Upper lobe of left lung (tissue), 6 donors: ENCODE measurements around the gene SRCIN1. TPM values are rescaled to one million over a fixed set of nuclear protein-coding genes. Genes with fewer than 3 reads are reported as not detected.
A peak's percentile ranks its signal among the peaks of the same experiment; 100 is the strongest.
"Not testable (repeated sequence)": the region's sequence is repeated elsewhere in the genome, so short reads cannot be mapped to it uniquely, and the experiment has no call there.

ENCODE experiments used
- ATAC-seq, 2 donors: fragments of 200-7000 bp; cut with Tn5 transposase; one replicate each; pipeline ENCODE4 v1.9.1; 2022; ENCODE audit warnings: mild to moderate bottlenecking in 2 of 2, moderate library complexity in 2 of 2; ENCODE audit not compliant: low FRiP score in 2 of 2
- DNase-seq, 2 donors: peaks; one replicate each; pipeline ENCODE4 v3.0.0-alpha.2; 2019 to 2020
- H3K27ac ChIP-seq, 4 donors: fragments of 200-600 bp; sonication (generic); one replicate each; pipeline ENCODE4 v1.5.1; 2016 to 2019
- H3K27me3 ChIP-seq, 4 donors: fragments of 200-600 bp; sonication (generic); one replicate each; pipeline ENCODE4 v1.5.1; 2017 to 2019
- H3K36me3 ChIP-seq, 4 donors: fragments of 200-600 bp; sonication (generic); one replicate each; pipeline ENCODE4 v1.5.1; 2016 to 2019
- H3K4me1 ChIP-seq, 4 donors: fragments of 200-600 bp; sonication (generic); one replicate each; pipeline ENCODE4 v1.5.1; 2018 to 2019
- H3K4me3 ChIP-seq, 4 donors: fragments of 200-600 bp; sonication (generic); one replicate each; pipeline ENCODE4 v1.5.1; 2017 to 2019; ENCODE audit warnings: mild to moderate bottlenecking in 2 of 4, moderate library complexity in 1 of 4
- H3K9me3 ChIP-seq, 4 donors: fragments of 200-600 bp; sonication (generic); one replicate each; pipeline ENCODE4 v1.5.1; 2018 to 2019
- POLR2A ChIP-seq, 4 donors: fragments of 450-650 bp; IDR thresholded peaks; one replicate each; pipeline ENCODE4 v1.5.1; 2016 to 2017; ENCODE audit warnings: antibody characterized with exemption in 4 of 4, mild to moderate bottlenecking in 2 of 4
- whole genome bisulfite sequencing, 2 donors: methylation state at CpG; one replicate each; pipeline ENCODE4 v1.1.5; 2017 to 2018; 5-methylcytosine and 5-hydroxymethylcytosine counted together
- total RNA-seq, 6 donors: library from RNA; depleted of rRNA in 4 of 6; stranded (reverse); fragments of >200 nt in 4 of 6; gene quantifications; one replicate each; pipeline versions ENCODE4 v1.1.0 to v1.2.1, GENCODE V29; 2016 to 2021
- TF ChIP-seq, protein P1 (sequence below), 6 experiments: fragments of 450-650 bp in 4 of 6; fragments of 200-600 bp in 2 of 6; sonication (generic) in 2 of 6; IDR thresholded peaks; one replicate each; pipeline ENCODE4 v1.5.1; 2016 to 2019; ENCODE audit warnings: antibody characterized with exemption in 6 of 6
- donor health status: DM: no; HTN: no; CAD: no; lungs with moderate emphysema.
- donor health status: DM: no; HTN: yes; CAD: no; lungs with severe emphysema.

SRCIN1 gene
- total RNA-seq, 6 donors from 2014 or later: 1.6 to 16.6 (median 5.6) TPM

DNA sequence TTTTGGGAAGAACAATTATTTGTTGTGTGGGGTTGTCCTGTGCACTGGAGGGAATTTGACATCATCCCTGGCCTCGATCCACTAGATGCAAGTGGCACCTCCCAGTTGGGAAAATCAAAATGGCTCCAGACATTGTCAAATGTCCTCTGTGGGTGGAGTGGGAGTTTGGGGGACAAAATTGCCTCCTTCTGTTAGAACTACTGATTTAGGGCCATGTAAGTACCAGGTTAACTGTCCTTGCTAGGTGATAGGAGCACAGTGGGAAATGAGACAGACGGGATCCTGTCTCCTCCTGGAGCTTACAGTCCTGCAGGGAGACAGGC lies 120.6 kb downstream of the SRCIN1 start:
- H3K4me3 ChIP-seq: no peak overlapping the region
- peaks cover 3 to 10% (median 6%) of the 10 kb centered on the region in 4 donors for H3K4me1 ChIP-seq
- no peak for ATAC-seq
- H3K27me3 ChIP-seq: no peaks in the 10 kb centered on the region
- no peaks in the 10 kb centered on the region for H3K9me3 ChIP-seq
- no peak for DNase-seq
- H3K27ac ChIP-seq: no peak overlapping the region
- 48 to 66% methylated on average over 2 of the region's 2 CpGs for WGBS, 2 donors
- no peak for TF ChIP-seq POLR2A (IDR thresholded peaks at IDR 0.05)
- TF ChIP-seq, protein P1, sequence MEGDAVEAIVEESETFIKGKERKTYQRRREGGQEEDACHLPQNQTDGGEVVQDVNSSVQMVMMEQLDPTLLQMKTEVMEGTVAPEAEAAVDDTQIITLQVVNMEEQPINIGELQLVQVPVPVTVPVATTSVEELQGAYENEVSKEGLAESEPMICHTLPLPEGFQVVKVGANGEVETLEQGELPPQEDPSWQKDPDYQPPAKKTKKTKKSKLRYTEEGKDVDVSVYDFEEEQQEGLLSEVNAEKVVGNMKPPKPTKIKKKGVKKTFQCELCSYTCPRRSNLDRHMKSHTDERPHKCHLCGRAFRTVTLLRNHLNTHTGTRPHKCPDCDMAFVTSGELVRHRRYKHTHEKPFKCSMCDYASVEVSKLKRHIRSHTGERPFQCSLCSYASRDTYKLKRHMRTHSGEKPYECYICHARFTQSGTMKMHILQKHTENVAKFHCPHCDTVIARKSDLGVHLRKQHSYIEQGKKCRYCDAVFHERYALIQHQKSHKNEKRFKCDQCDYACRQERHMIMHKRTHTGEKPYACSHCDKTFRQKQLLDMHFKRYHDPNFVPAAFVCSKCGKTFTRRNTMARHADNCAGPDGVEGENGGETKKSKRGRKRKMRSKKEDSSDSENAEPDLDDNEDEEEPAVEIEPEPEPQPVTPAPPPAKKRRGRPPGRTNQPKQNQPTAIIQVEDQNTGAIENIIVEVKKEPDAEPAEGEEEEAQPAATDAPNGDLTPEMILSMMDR (IDR thresholded peaks at IDR 0.05): peak in 2 of 6 experiments; percentile 0 to 1
- H3K36me3 ChIP-seq: peaks cover 0 to 63% (median 11%) of the 10 kb centered on the region in 4 donors

DNA sequence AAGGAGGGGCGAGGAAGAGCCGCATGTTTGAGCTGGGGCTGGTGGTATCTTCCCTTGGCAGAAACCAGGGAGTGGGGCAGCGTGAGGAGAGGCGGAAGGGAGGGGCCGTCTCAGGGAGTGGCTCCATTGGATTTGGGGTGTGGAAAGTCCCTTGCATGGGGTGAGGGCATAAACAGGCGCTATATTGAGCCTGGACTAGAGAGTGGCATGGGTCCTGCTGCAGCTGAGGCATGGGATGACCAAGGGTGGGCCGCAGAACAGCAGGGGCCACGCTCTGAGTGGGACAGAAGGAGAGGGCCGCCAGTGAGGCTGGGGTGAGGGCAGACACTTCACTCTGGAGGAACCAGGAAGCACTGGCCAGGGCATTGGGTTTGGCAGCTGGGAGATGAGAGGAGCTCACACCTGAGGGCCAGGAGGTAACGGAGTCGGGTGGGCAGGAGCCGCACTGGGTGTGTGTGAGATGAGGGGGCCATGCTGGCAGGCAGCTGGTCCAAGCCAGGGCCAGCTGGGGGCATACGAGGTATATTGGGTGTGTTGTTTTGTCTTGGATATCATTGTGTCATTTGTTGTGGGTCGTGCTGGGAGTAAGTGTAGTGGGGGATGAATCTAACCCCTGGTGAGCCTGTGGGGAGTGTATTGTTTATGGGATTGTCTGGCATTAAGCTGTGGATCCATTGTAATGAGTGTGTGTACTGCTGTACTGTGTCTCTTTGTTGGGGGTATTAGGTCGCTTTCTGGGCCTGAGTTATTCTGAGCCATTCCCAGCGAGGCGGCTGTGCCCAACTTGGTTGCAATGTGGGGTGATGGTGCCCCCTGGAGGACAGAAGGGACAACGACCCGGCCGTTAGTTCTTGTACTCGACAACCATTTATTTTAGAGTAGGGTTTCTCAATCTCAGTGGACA lies 121.3 kb downstream of the SRCIN1 start:
- H3K4me3 ChIP-seq, H3K27me3 ChIP-seq, H3K4me1 ChIP-seq, H3K9me3 ChIP-seq: not testable (repeated sequence)
- DNase-seq (peak in 1 of 2 donors; percentile 64), ATAC-seq (peak; percentile 86 to 95)
- 48 to 59% methylated on average over 18 to 21 of the region's 21 CpGs for WGBS, 2 donors
- H3K27ac ChIP-seq: peak overlapping the region in 2 of 4 donors; percentile 43 to 52
- TF ChIP-seq, protein P1 (IDR thresholded peaks at IDR 0.05): peak; percentile 69 to 85 (median 78)
- H3K36me3 ChIP-seq: peaks cover 0 to 63% (median 6%) of the 10 kb centered on the region in 4 donors

DNA sequence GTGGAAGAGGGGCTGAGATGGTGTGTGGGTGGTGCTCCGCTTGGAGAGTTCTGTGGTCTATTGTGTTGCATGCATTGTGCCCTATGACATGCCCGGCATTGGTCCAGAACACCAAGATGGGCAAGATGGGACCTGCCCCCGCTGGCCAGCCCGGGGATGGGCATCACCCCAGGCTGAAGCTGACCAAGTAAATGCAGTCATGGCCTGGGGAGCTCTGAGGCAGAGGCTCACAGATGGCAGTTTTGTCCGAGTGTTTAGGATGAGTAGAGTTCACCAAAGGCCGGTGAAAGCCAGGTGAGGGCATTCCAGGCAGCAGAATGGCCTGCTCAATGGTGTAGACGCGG lies 123.1 kb downstream of the SRCIN1 start:
- not testable (repeated sequence) for H3K27ac ChIP-seq, H3K9me3 ChIP-seq, H3K4me3 ChIP-seq, H3K27me3 ChIP-seq, DNase-seq, H3K4me1 ChIP-seq
- peak; percentile 16 to 34 for ATAC-seq
- WGBS, 2 donors: 70 to 95% methylated on average over 6 to 8 of the region's 8 CpGs
- H3K36me3 ChIP-seq: peaks cover 0 to 69% (median 15%) of the 10 kb centered on the region in 4 donors

DNA sequence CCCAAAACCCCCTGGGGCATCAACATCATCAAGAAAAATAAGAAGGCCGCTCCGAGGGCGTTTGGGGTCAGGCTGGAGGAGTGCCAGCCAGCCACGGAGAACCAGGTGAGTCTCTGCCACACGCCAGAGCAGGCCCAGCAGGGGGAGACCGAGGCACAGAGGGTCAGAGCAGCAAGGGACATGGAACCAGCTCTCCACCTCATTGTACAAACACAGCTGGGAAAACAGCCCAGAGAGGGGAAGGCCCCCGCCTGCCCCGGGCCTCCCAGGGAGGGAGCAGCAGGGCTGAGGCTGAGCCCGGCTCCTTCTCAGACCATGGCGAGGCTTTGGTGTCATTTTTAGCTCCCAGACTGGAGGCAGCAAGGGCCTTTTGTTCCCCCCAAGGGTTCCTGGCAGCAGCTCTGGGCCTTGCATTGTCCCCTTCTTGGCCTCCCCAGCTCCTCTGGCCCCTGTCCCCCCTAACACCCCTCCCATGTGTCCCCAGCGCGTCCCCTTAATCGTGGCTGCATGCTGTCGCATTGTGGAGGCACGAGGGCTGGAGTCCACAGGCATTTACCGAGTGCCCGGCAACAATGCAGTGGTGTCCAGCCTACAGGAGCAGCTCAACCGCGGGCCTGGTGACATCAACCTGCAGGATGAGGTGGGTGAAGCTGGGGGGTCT lies 123.6 kb downstream of the SRCIN1 start:
- H3K4me3 ChIP-seq, H3K27ac ChIP-seq, H3K9me3 ChIP-seq, H3K27me3 ChIP-seq, DNase-seq, ATAC-seq, H3K4me1 ChIP-seq: not testable (repeated sequence)
- WGBS, 2 donors: 87% methylated on average over 14 of the region's 19 CpGs; no CpG with 5 or more reads in 1 of the 2 donors
- peaks cover 0 to 69% (median 15%) of the 10 kb centered on the region in 4 donors for H3K36me3 ChIP-seq

Other genes with a start within 250 kb of the SRCIN1 start
- 100 to 1,000 TPM in 1 of 6 donors, 10 to 100 TPM in 5; 30.4 to 104 (median 70.1) TPM for gene ARHGAP23, start 177.5 kb downstream of the SRCIN1 start, total RNA-seq
- 1 to 10 TPM; 1.1 to 2.3 (median 1.8) TPM for gene EPOP, start 69.0 kb upstream of the SRCIN1 start, total RNA-seq
- gene MLLT6, start 99.3 kb upstream of the SRCIN1 start, total RNA-seq: 100 to 1,000 TPM in 4 of 6 donors, 10 to 100 TPM in 2; 69.2 to 305 (median 122) TPM
- 10 to 100 TPM in 4 of 6 donors, 1 to 10 TPM in 2; 6.3 to 49.7 (median 15.9) TPM for gene CISD3, start 124.4 kb upstream of the SRCIN1 start, total RNA-seq
- gene PCGF2, start 142.4 kb upstream of the SRCIN1 start, total RNA-seq: 10 to 100 TPM; 14.6 to 51.7 (median 31.9) TPM
- 100 to 1,000 TPM in 2 of 6 donors, 10 to 100 TPM in 4; 61.8 to 157 (median 79.2) TPM for gene PSMB3, start 146.8 kb upstream of the SRCIN1 start, total RNA-seq
- gene PIP4K2B, start 193.6 kb upstream of the SRCIN1 start, total RNA-seq: 10 to 100 TPM; 36.3 to 67.1 (median 38.8) TPM
- 100 to 1,000 TPM in 1 of 6 donors, 10 to 100 TPM in 5; 21.3 to 118 (median 29.5) TPM for gene CWC25, start 219.4 kb upstream of the SRCIN1 start, total RNA-seq
- 1,000 to 10,000 TPM in 4 of 6 donors, 100 to 1,000 TPM in 2; 542 to 1,288 (median 1,062) TPM for gene RPL23, start 247.8 kb upstream of the SRCIN1 start, total RNA-seq